H1 (cell line): ENCODE data around the gene HSFX2. TPM values are rescaled to one million over a fixed set of nuclear protein-coding genes. Genes with fewer than 3 reads are reported as not detected.

Experiments
- CTCF ChIA-PET: fragments of 300-600 bp; sonication (Branson Sonifier 250); formaldehyde crosslinking; loops from one replicate; lab custom pipeline; 2021; ENCODE audit not compliant: partially characterized antibody; lab: Charles Lee
- POLR2A ChIA-PET: fragments of 300-600 bp; sonication (Branson Sonifier 250); formaldehyde crosslinking; loops from one replicate; lab custom pipeline; 2021; ENCODE audit warnings: inconsistent platforms; ENCODE audit not compliant: partially characterized antibody; lab: Charles Lee
- DNase-seq, 2 experiments: peaks; one replicate each; pipeline versions ENCODE4 v3.0.0 to v3.0.0-alpha.2; 2010 to 2022; ENCODE audit warnings: low spot score in 2 of 2, low read depth in 1 of 2, mixed read lengths in 1 of 2
- FAIRE-seq: peaks from 2 replicates; lab custom pipeline; 2011; peaks lifted over from hg19 to GRCh38; lab: Jason Lieb, UNC
- H2AFZ ChIP-seq: 2 replicates; pipeline ENCODE4 v1.8.1; 2012; ENCODE audit warnings: low read length, inconsistent platforms
- H2AK5ac ChIP-seq: 2 replicates; pipeline ENCODE4 v1.6.1; 2013; ENCODE audit warnings: low read depth, low read length
- H2BK120ac ChIP-seq: replicated peaks from 2 replicates; pipeline ENCODE3; 2013; ENCODE audit warnings: low read depth, low read length, inconsistent platforms
- H2BK12ac ChIP-seq: 2 replicates; pipeline ENCODE4 v1.6.1; 2013; ENCODE audit warnings: low read depth, low read length
- H2BK15ac ChIP-seq: 2 replicates; pipeline ENCODE4 v1.6.1; 2013; ENCODE audit warnings: low read length
- H2BK20ac ChIP-seq: 2 replicates; pipeline ENCODE4 v1.6.1; 2013; ENCODE audit warnings: low read length
- H2BK5ac ChIP-seq: 2 replicates; pipeline ENCODE4 v1.6.1; 2013; ENCODE audit warnings: low read depth, low read length
- H3K14ac ChIP-seq: 2 replicates; pipeline ENCODE4 v1.6.1; 2013; ENCODE audit warnings: inconsistent platforms; ENCODE audit not compliant: insufficient read length
- H3K18ac ChIP-seq: 2 replicates; pipeline ENCODE4 v1.6.1; 2013; ENCODE audit warnings: low read length; ENCODE audit errors: extremely low read depth
- H3K23ac ChIP-seq: 2 replicates; pipeline ENCODE4 v1.6.1; 2013; ENCODE audit warnings: inconsistent platforms; ENCODE audit not compliant: insufficient read length
- H3K23me2 ChIP-seq: 2 replicates; pipeline ENCODE4 v1.6.1; 2013; ENCODE audit warnings: low read depth, low read length
- H3K27ac ChIP-seq: 2 replicates; pipeline ENCODE4 v1.6.1; 2011; ENCODE audit warnings: low read depth, low read length, inconsistent platforms
- H3K27me3 ChIP-seq, 4 experiments: replicated peaks in 1 of 4; 1 replicate in 1 of 4; 2 replicates in 3 of 4; pipeline versions ENCODE4 v1.6.1 to v1.8.1; 2011 to 2013; ENCODE audit warnings: low read length in 3 of 4, mild to moderate bottlenecking in 3 of 4, inconsistent platforms in 2 of 4, mixed read lengths in 2 of 4, moderate library complexity in 1 of 4; ENCODE audit not compliant: control insufficient read depth in 3 of 4, insufficient read depth in 3 of 4; ENCODE audit errors: extremely low read depth in 1 of 4
- H3K36me3 ChIP-seq, 4 experiments: 2 replicates each; pipeline versions ENCODE4 v1.6.1 to v1.8.1; 2011 to 2013; ENCODE audit warnings: mild to moderate bottlenecking in 4 of 4, low read length in 3 of 4, moderate library complexity in 2 of 4, control low read depth in 1 of 4, inconsistent platforms in 1 of 4; ENCODE audit not compliant: insufficient read depth in 4 of 4, control insufficient read depth in 2 of 4
- H3K4ac ChIP-seq: replicated peaks from 2 replicates; pipeline ENCODE3; 2013; ENCODE audit warnings: low read length, low read depth, mixed read lengths, inconsistent platforms; ENCODE audit not compliant: insufficient read length
- H3K4me1 ChIP-seq, 4 experiments: replicated peaks in 1 of 4; 1 replicate in 1 of 4; 2 replicates in 3 of 4; pipeline versions ENCODE4 v1.6.1 to v1.8.1; 2011 to 2013; ENCODE audit warnings: low read length in 3 of 4, inconsistent platforms in 2 of 4, mixed read lengths in 1 of 4; ENCODE audit not compliant: insufficient read depth in 4 of 4, control insufficient read depth in 3 of 4
- H3K4me2 ChIP-seq, 2 experiments: 2 replicates each; pipeline versions ENCODE4 v1.6.1 to v1.8.1; 2011 to 2013; ENCODE audit warnings: low read depth in 2 of 2, low read length in 2 of 2, control low read depth in 1 of 2, inconsistent platforms in 1 of 2, mild to moderate bottlenecking in 1 of 2; ENCODE audit not compliant: insufficient read depth in 1 of 2
- H3K4me3 ChIP-seq, 4 experiments: fragments of 200-600, 300-600 bp in 1 of 4; sonication (generic), shearing (Covaris generic), sonication (Bioruptor Twin) in 1 of 4; 2 replicates each; pipeline versions ENCODE4 v1.5.1 to v1.8.1; 2011 to 2016; ENCODE audit warnings: low read length in 4 of 4, low read depth in 3 of 4, control low read depth in 2 of 4, inconsistent platforms in 2 of 4, mild to moderate bottlenecking in 2 of 4, mixed read lengths in 1 of 4, moderate library complexity in 1 of 4; ENCODE audit not compliant: insufficient read depth in 2 of 4; ENCODE audit errors: extremely low read depth in 1 of 4
- H3K56ac ChIP-seq: replicated peaks from 2 replicates; pipeline ENCODE3; 2013; ENCODE audit warnings: low read depth, mild to moderate bottlenecking, mixed read lengths, low read length, inconsistent platforms; ENCODE audit not compliant: insufficient read length
- H3K79me1 ChIP-seq: 2 replicates; pipeline ENCODE4 v1.6.1; 2013; ENCODE audit warnings: low read depth, low read length, control low read depth
- H3K79me2 ChIP-seq, 2 experiments: 2 replicates each; pipeline versions ENCODE4 v1.6.1 to v1.8.1; 2012 to 2013; ENCODE audit warnings: low read length in 2 of 2, mild to moderate bottlenecking in 2 of 2, inconsistent platforms in 1 of 2; ENCODE audit not compliant: insufficient read depth in 2 of 2, control insufficient read depth in 1 of 2
- H3K9ac ChIP-seq, 4 experiments: replicated peaks in 1 of 4; 1 replicate in 1 of 4; 2 replicates in 3 of 4; pipeline versions ENCODE4 v1.6.1 to v1.8.1; 2011 to 2013; ENCODE audit warnings: low read depth in 3 of 4, low read length in 3 of 4, control low read depth in 2 of 4, mild to moderate bottlenecking in 2 of 4, moderate library complexity in 2 of 4, inconsistent platforms in 1 of 4; ENCODE audit errors: extremely low read depth in 1 of 4
- H3K9me3 ChIP-seq, 2 experiments: 2 replicates each; pipeline versions ENCODE4 v1.6.1 to v1.8.1; 2012 to 2013; ENCODE audit warnings: mild to moderate bottlenecking in 2 of 2, moderate library complexity in 2 of 2, control low read depth in 1 of 2, inconsistent platforms in 1 of 2, low read depth in 1 of 2, low read length in 1 of 2, mixed read lengths in 1 of 2; ENCODE audit not compliant: insufficient read depth in 2 of 2
- H4K20me1 ChIP-seq, 2 experiments: replicated peaks in 1 of 2; 2 replicates each; pipeline versions ENCODE3 to v1.8.1; 2011 to 2013; ENCODE audit warnings: inconsistent platforms in 2 of 2, low read length in 2 of 2, mild to moderate bottlenecking in 1 of 2; ENCODE audit not compliant: insufficient read depth in 2 of 2, control insufficient read depth in 1 of 2
- H4K5ac ChIP-seq: 2 replicates; pipeline ENCODE4 v1.6.1; 2013; ENCODE audit warnings: low read length, low read depth, mixed read lengths, inconsistent platforms; ENCODE audit not compliant: insufficient read length
- H4K8ac ChIP-seq: 2 replicates; pipeline ENCODE4 v1.8.0; 2013; ENCODE audit warnings: mild to moderate bottlenecking, moderate library complexity, low read length, inconsistent platforms; ENCODE audit not compliant: insufficient read depth; ENCODE audit errors: extremely low read depth
- H4K91ac ChIP-seq: replicated peaks from 2 replicates; pipeline ENCODE3; 2013; ENCODE audit warnings: low read length, mixed read lengths, inconsistent platforms; ENCODE audit not compliant: insufficient read length
- BACH1 ChIP-seq: IDR thresholded peaks from 2 replicates; pipeline ENCODE4 v1.6.1; 2012; ENCODE audit warnings: low read length, improper control_type of control experiment
- BCL11A ChIP-seq, 2 experiments: IDR thresholded peaks; one replicate each; pipeline ENCODE4 v1.6.1; 2011; ENCODE audit warnings: low read depth in 2 of 2, low read length in 2 of 2, mild to moderate bottlenecking in 2 of 2
- CEBPB ChIP-seq: IDR thresholded peaks from 2 replicates; pipeline ENCODE4 v1.6.1; 2012; ENCODE audit warnings: low read depth, low read length
- CTBP2 ChIP-seq: IDR thresholded peaks from 2 replicates; pipeline ENCODE4 v1.7.0; 2011; ENCODE audit warnings: borderline replicate concordance, mild to moderate bottlenecking, moderate library complexity, mixed read lengths, low read length; ENCODE audit not compliant: insufficient read depth, insufficient read length
- EP300 ChIP-seq, 2 experiments: IDR thresholded peaks; 1 replicate in 1 of 2; 2 replicates in 1 of 2; pipeline ENCODE4 v1.6.1; 2011 to 2012; ENCODE audit warnings: low read depth in 2 of 2, low read length in 2 of 2, mild to moderate bottlenecking in 2 of 2, borderline replicate concordance in 1 of 2, inconsistent platforms in 1 of 2, moderate library complexity in 1 of 2
- HDAC6 ChIP-seq: IDR thresholded peaks from one replicate; pipeline ENCODE4 v1.7.1; 2012; ENCODE audit warnings: low read depth, mild to moderate bottlenecking, inconsistent platforms, low read length, moderate library complexity
- NANOG ChIP-seq: IDR thresholded peaks from 2 replicates; pipeline ENCODE4 v1.6.1; 2011; ENCODE audit warnings: low read length, low read depth, mild to moderate bottlenecking, inconsistent platforms; ENCODE audit not compliant: insufficient read depth, poor library complexity, severe bottlenecking
- POLR2A ChIP-seq, 2 experiments: IDR thresholded peaks; 1 replicate in 1 of 2; 2 replicates in 1 of 2; pipeline ENCODE4 v1.6.1; 2011; ENCODE audit warnings: low read depth in 2 of 2, low read length in 2 of 2, mild to moderate bottlenecking in 2 of 2; ENCODE audit errors: control extremely low read depth in 1 of 2
- YY1 ChIP-seq: IDR thresholded peaks from 2 replicates; pipeline ENCODE4 v1.6.1; 2011; ENCODE audit warnings: low read depth, mild to moderate bottlenecking, low read length
- WGBS, 2 experiments: shearing (Covaris generic) in 1 of 2; methylation state at CpG; one replicate each; pipeline versions ENCODE4 v1.1.6 to v1.1.7; 2013 to 2015; ENCODE audit warnings: low lambda C conversion rate in 2 of 2, mixed read lengths in 2 of 2, inconsistent platforms in 1 of 2, low coverage in 1 of 2, missing lambda C conversion rate in 1 of 2; ENCODE audit not compliant: insufficient replicate concordance in 2 of 2, insufficient coverage in 1 of 2, insufficient read length in 1 of 2; ENCODE audit errors: extremely low coverage in 1 of 2, missing lambda C conversion rate in 1 of 2; 5-methylcytosine and 5-hydroxymethylcytosine counted together
- polyA plus RNA-seq, 7 experiments: library from polyadenylated mRNA; depleted of rRNA in 3 of 7; stranded (reverse) in 5 of 7; unstranded in 2 of 7; fragments of >200 nt in 5 of 7; fragments of 200-250 nt in 2 of 7; gene quantifications; 1 replicate in 5 of 7; 2 replicates in 1 of 7; 4 replicates in 1 of 7; pipeline versions ENCODE4 v1.2.1 to v1.2.3, GENCODE V29; 2011 to 2013; ENCODE audit warnings: missing spikeins in 2 of 7, mixed read lengths in 2 of 7
- total RNA-seq: library from RNA; stranded (reverse); fragmentation: NEBNext Ultra II Directional; extraction: Animal tissue kit (Norgen Biotek cat#: 25700); gene quantifications from 2 replicates; pipeline ENCODE4 v1.2.1, GENCODE V29; 2021
- TF ChIP-seq, protein P1 (sequence below), 3 experiments: IDR thresholded peaks; 1 replicate in 2 of 3; 2 replicates in 1 of 3; pipeline versions ENCODE4 v1.5.1 to v1.6.1; 2011; ENCODE audit warnings: low read length in 3 of 3, mild to moderate bottlenecking in 3 of 3, inconsistent platforms in 2 of 3, low read depth in 1 of 3, moderate library complexity in 1 of 3; ENCODE audit not compliant: insufficient read depth in 1 of 3; ENCODE audit errors: control extremely low read depth in 1 of 3

HSFX2 gene
- total and polyA plus RNA-seq, 2 of the 8 experiments (the other 6 are each of a cell fraction or from before 2014, with no cell fraction given), result 0.17 TPM; not detected in 1

DNA sequence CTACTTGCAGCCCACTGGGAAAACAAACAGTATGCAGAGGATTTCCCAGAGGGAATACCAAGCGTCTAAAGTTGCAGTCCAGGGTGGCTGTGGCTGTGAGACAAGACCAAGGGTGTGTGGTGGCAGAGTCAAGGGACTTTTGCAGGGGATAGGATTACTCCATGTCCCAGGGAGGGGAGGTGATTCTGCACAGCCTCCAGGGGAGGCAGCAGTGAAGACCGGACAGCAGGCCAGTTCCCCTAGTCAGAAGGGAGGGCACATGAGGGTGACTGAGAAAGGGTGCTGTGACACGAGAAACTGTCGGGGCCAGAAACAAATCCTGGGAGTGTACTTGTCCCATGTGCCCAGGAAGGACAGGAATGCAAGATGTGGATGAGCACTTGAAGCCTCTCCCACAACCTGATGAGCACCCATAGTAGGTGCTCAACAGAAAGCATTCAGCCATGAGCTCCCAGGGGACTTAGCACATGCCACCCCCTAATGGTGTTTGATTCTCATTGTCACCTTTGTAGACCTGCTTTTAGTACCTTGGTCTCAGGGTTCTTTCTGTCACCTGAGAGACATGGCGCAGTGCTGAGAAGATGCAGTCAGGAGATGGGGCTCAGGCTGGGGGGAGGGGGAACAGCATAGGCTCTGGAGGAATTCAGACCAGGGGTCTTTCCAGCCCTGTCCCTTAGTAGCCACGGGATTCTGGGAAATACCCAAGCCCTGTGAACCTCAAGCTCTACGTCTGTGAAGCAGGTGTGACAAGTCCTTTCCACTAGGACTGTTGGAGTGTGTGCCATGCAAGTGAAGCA, 27.3 kb downstream of the HSFX2 start:
- H3K36me3 ChIP-seq, result no peaks in the 10 kb centered on the region
- ChIA-PET CTCF (no interaction called here), POLR2A (no interaction called here)
- no peaks in the 10 kb centered on the region for H4K20me1 ChIP-seq
- H2BK5ac ChIP-seq, result no peak overlapping the region
- no peak overlapping the region; the same call in 1 of the 2 replicates for H4K8ac ChIP-seq
- H2BK15ac ChIP-seq, result no peak overlapping the region
- no peak overlapping the region for H4K5ac ChIP-seq
- no peak overlapping the region for H3K4me3 ChIP-seq
- H3K9me3 ChIP-seq, result no peaks in the 10 kb centered on the region
- no peak overlapping the region for H3K27ac ChIP-seq
- no peak overlapping the region for H3K14ac ChIP-seq
- no peak overlapping the region for H3K56ac ChIP-seq
- no peak overlapping the region for H2AFZ ChIP-seq
- H3K18ac ChIP-seq, result no peak overlapping the region
- H3K79me1 ChIP-seq, result no peaks in the 10 kb centered on the region
- H3K4me2 ChIP-seq, result no peak overlapping the region
- H4K91ac ChIP-seq, result no peak overlapping the region
- H3K27me3 ChIP-seq, result no peaks in the 10 kb centered on the region
- WGBS, 2 experiments, result 91% methylated on average over 6 of the region's 7 CpGs; no CpG with 5 or more reads in 1 of the 2 experiments
- no peak overlapping the region for H3K23ac ChIP-seq
- DNase-seq, result no peak
- no peak overlapping the region for H3K4ac ChIP-seq
- H3K23me2 ChIP-seq, result no peaks in the 10 kb centered on the region
- no peak overlapping the region for H2BK120ac ChIP-seq
- no peak overlapping the region for H2BK12ac ChIP-seq
- no peaks in the 10 kb centered on the region for H3K4me1 ChIP-seq
- H3K9ac ChIP-seq, result no peak overlapping the region
- FAIRE-seq, result no peak
- no peak overlapping the region for H2BK20ac ChIP-seq
- no peak overlapping the region for H2AK5ac ChIP-seq
- no peaks in the 10 kb centered on the region for H3K79me2 ChIP-seq
- TF ChIP-seq, protein P1, sequence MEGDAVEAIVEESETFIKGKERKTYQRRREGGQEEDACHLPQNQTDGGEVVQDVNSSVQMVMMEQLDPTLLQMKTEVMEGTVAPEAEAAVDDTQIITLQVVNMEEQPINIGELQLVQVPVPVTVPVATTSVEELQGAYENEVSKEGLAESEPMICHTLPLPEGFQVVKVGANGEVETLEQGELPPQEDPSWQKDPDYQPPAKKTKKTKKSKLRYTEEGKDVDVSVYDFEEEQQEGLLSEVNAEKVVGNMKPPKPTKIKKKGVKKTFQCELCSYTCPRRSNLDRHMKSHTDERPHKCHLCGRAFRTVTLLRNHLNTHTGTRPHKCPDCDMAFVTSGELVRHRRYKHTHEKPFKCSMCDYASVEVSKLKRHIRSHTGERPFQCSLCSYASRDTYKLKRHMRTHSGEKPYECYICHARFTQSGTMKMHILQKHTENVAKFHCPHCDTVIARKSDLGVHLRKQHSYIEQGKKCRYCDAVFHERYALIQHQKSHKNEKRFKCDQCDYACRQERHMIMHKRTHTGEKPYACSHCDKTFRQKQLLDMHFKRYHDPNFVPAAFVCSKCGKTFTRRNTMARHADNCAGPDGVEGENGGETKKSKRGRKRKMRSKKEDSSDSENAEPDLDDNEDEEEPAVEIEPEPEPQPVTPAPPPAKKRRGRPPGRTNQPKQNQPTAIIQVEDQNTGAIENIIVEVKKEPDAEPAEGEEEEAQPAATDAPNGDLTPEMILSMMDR (IDR thresholded peaks at IDR 0.05; ENCODE audit: control extremely low read depth in 1 of 3, insufficient read depth in 1 of 3, low read depth in 1 of 3, low read length in 3 of 3), result no peak
- TF ChIP-seq EP300 (IDR thresholded peaks at IDR 0.05; ENCODE audit: borderline replicate concordance in 1 of 2, low read depth in 2 of 2, low read length in 2 of 2) (no peak), CEBPB (no peak), YY1 (no peak), BACH1 (no peak), BCL11A (IDR thresholded peaks at IDR 0.05; ENCODE audit: low read depth in 2 of 2, low read length in 2 of 2) (no peak), POLR2A (IDR thresholded peaks at IDR 0.05; ENCODE audit: control extremely low read depth in 1 of 2, low read depth in 2 of 2, low read length in 2 of 2) (no peak), HDAC6 (no peak), NANOG (no peak), CTBP2 (no peak)
